ENCODE measurements around the gene SRD5A1.

DNA sequence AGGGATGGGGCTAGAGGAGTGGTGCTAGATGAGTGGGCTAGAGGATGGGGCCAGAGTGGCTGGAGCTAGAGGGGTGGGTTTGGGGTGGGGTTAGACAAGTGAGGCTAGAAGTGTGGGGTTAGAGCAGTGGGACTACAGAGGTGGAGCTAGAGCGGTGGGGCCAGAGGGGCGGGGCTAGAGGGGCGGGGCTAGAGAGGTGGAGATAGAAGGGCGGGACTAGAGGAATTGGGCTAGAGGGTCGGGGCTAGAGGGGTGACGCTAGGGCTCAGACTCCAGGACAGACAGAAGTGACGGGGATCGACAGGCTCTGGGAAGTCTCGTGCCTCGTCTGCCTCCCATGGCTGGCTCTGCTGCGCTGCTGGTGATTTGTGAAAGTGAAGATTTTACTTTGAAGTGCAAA is 49.0 kb downstream of the SRD5A1 start:
- TF ChIP-seq, protein P1, sequence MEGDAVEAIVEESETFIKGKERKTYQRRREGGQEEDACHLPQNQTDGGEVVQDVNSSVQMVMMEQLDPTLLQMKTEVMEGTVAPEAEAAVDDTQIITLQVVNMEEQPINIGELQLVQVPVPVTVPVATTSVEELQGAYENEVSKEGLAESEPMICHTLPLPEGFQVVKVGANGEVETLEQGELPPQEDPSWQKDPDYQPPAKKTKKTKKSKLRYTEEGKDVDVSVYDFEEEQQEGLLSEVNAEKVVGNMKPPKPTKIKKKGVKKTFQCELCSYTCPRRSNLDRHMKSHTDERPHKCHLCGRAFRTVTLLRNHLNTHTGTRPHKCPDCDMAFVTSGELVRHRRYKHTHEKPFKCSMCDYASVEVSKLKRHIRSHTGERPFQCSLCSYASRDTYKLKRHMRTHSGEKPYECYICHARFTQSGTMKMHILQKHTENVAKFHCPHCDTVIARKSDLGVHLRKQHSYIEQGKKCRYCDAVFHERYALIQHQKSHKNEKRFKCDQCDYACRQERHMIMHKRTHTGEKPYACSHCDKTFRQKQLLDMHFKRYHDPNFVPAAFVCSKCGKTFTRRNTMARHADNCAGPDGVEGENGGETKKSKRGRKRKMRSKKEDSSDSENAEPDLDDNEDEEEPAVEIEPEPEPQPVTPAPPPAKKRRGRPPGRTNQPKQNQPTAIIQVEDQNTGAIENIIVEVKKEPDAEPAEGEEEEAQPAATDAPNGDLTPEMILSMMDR (conservative IDR thresholded peaks at IDR 0.05; ENCODE audit: low read depth, low read length), result no peak
- no peak for TF ChIP-seq EZH2phosphoT487 (IDR thresholded peaks at IDR 0.05; ENCODE audit: borderline replicate concordance, low read length)
